HK-2 (cell line): ENCODE data around the gene ZNF433.

ENCODE experiments used
- DNase-seq: peaks from one replicate; pipeline ENCODE4 v3.0.0-alpha.2; 2018; ENCODE audit not compliant: unreplicated experiment

The ZNF433 gene

DNA sequence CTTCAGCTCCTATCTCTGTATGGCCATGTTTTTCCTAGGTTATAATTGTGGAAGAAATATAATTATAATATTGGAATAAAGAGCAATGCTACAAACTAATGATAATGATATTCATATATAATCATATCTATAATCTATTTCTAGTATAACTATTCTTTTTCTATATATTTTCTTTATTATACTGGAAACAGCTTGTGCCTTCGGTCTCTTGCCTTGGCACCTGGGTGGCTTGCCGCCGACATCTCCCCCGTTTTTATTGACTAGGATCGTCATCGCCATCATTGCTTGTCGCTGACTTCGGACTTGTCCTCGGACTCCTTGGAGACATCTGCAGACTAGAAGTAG is 46.4 kb downstream of the ZNF433 start:
- DNase-seq = no peak

DNA sequence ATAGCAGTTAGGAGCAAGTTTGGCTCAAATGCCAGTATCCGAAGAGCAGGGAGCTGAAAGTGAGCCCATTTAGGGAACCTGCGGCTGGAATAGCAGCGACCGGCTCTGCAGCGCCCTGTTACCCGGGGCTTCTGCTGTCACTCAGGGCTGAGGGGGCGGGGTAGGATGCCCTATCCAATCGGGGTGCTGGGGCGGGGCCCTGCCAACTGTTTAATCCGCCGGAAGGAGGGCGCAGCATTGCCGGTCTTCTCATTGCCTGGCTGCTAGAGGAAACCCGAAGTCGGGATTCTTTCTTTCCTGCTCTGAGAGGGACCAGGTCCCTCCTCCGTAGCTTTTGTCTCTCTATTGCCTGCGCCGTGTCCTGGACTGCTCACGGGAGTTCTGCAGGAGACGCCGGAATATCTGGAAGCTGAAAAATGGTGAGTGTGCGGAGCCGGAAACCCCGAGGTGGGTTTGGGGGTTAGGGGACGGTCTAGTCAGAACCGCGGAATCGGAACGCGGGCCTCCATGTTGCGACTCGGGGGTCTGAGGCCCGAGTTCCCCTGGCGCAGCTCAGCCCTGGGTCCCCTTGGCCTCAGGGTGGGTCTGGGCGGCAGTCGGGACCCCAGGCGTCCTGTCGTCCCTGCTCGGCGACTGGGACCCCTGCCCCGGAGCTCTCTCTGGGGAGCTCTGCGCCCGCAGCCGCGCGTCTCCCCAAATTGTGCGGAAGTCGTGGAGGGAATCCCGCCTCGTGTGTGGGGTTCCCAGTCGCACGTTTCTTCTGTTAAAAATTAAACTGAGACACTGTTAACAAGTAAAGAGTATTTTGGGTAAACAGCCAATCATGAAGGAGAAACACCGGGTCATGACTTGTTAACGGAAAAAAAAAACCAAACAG is 47.8 kb downstream of the ZNF433 start:
- DNase-seq = peak; percentile 92

DNA sequence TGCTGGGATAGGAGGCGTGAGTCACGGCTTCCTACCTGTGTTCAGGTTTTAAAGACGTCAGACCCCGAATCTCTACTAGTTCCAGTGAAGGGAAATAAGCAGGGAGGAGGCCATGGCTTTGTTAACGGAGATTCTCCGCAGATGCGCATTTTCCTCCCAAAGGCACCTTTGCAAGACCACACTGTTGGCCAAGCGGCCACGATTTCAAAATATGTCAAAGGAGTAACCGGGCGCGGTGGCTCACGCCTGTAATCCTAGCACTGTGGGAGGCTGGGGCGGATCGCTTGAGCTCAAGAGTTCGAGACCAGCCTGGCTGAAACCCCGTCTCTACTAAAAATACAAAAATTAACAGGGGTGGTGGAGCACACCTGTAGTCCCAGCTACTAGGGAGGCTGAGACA is 48.7 kb downstream of the ZNF433 start:
- DNase-seq = no peak

DNA sequence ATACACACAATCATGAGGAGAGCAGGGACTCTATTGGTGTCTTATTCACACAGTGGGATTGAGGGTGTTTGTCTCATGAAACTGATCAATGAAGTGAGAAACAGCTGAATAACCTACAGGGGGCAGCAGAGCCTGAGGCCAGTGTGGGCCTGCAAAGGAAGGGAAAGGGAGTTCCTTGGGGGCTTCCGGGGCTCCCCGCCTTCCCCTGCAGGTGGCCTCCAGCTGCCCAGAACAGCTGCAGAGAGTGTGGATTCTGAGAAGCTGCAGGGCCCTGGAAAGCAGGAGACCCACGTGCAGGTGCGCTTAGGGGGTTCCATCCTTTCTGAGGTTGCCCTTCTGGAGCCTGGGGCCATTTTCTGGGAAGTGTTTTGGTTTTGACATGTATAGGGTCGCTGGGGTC is 50.5 kb downstream of the ZNF433 start:
- DNase-seq = no peak

DNA sequence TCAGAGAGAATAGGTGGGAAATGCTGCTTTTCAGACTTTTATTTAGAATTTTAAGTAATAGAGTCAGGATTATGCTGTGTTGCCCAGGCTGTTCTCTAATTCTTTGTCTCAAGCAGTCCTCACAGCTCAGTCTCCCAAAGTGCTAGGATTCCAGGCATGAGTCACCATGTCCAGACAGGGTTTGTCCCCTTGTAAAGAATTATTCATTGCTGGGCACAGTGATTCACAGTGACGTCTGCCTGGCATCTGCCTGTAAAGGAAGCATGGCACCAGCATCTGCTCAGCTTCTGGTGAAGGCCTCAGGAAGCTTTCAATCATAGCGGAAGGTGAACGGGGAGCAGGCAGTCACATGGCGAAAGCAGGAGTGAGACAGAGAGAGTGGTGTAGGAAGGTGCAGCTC is 53.0 kb downstream of the ZNF433 start:
- no peak for DNase-seq

DNA sequence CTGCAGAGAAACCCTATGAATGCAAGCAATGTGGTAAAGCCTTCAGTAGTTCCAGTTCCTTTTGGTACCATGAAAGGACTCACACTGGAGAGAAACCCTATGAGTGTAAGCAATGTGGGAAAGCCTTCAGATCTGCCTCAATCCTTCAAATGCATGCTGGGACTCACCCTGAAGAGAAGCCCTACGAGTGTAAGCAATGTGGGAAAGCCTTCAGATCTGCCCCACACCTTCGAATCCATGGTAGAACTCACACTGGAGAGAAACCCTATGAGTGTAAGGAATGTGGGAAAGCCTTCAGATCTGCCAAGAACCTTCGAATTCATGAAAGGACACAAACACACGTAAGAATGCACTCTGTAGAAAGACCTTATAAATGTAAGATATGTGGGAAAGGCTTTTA is 56.0 kb downstream of the ZNF433 start:
- no peak for DNase-seq

DNA sequence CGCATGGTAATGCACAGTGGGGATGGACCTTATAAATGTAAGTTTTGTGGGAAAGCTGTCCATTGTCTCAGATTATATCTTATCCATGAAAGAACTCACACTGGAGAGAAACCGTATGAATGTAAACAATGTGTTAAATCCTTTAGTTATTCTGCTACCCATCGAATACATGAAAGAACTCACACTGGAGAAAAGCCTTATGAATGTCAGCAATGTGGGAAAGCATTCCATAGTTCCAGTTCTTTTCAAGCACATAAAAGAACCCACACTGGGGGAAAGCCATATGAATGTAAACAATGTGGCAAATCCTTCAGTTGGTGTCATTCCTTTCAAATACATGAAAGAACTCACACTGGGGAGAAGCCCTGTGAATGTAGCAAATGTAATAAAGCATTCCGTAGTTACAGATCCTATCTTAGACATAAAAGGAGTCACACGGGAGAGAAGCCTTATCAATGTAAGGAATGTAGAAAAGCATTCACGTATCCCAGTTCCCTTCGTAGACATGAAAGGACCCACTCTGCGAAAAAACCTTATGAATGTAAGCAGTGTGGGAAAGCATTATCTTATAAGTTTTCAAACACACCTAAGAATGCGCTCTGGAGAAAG is 56.9 kb downstream of the ZNF433 start:
- DNase-seq = no peak

DNA sequence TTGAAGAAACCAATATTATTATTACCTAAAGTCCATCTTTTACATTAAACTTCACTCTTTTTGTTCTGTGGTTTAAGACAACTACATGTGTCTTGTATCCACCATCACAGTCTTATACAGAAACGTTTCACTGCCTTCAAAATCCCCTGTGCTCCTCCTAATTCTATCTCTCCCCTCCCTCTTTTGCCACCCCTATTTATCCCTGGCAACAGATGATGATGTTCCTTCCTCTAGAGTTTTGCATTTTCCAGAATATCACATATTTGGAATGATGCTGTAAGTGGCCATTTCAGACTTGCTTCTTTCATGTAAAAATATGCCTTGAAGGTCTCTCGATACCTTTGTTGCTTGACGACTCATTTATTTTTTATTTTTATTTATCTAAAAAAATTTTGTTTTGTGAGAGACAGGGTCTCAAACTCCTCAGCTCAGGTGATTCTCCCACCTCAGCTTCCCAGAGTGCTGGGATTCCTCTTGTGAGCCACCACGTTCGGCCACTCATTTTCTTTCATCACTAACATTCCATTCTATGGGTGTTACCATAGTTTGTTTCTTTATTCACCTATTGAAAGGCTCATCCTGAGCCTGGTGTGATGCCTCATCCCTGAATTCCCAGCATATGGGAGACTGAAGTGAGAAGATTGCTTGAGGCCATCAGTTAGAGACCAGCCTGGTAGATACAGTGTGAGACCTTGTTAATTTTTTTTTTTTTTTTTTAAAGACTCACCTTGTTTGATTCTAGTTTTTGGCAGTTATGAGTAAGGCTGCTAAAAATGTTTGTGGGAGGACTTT is 62.3 kb downstream of the ZNF433 start:
- no peak for DNase-seq

DNA sequence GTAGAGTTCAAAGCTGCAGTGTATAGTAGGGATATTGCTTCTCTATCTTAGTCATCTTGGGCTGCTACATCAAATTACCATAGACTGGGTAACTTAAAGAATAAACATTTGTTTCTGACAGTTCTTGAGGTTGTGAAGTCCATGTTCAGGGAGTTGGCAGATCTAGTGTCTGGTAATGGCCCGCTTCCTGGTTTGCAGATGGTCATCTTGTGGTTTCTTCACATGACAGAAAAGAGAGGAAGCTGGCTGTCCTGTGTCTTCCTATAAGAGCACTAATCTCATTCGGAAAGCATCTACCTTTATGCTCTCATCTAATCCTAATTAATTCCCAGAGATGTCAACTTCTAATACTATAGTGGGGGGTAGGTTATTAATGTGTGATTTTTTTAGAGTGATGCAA is 64.4 kb downstream of the ZNF433 start:
- DNase-seq = no peak

DNA sequence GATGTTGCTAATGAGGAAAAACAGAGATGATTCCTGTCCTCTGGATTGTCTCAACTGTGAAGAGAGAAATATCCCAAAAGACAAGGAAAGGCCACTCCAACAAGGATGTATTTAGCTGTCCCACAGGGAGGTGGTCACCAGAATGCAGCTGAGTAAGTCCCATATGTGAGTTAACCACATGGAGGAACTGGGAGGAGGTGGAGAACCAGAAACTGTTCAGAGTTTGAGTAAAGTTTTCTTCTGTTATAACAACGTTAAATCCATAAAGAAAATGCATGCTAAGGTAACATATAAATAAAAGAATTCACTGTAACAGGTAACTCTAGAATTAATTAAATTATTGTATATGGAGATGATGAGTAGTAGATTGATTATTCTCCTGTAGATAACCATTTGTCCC is 65.3 kb downstream of the ZNF433 start:
- no peak for DNase-seq

DNA sequence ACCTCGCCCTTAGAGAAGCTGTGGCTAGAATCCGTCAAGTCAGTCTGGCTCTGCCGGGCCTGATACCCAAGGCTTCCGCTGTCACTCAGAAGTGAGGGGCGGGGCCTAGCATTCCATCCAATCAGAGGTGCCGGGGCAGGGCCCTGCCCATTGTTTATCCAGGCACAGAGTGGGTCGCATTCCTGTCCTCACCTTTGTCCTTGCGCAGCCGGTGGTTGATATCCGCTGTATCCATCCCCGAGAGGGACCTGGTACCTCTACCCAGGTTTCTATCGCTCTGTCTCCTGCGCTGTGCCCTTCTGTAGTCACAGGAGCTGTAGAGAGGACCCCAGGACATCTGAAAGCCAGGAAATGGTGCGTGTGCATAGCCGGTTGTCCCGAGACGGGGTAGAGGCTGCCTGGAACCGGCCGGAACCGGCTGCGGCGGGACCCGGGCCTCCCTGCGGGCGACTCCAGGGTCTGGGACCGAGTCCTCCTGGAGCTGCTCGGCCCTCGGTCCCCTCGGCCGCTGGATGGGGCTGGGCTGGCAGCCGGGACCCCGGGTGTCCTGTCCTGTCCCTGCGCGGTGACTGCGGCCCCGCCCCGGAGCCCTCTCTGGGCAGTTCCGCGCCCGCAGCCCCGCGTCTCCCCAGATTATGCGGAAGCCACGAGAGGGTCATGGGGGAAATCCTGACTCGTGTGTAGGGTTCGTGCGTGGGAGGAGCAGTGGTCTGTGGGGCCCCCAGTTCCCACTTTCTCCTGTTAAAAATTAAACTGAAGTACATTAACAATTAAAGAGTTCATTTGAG is 70.4 kb downstream of the ZNF433 start, which contains the start of gene ZNF763:
ZNF763 (plus strand) TSS at position 183 of the 788 bp plus-strand sequence; CDS start at position 352, 169 bp downstream.
- DNase-seq = peak; percentile 91
